ENCODE data around the gene C9orf50.
A peak's percentile ranks its signal among the peaks of the same experiment; 100 is the strongest.

- TF ChIP-seq, protein P1, sequence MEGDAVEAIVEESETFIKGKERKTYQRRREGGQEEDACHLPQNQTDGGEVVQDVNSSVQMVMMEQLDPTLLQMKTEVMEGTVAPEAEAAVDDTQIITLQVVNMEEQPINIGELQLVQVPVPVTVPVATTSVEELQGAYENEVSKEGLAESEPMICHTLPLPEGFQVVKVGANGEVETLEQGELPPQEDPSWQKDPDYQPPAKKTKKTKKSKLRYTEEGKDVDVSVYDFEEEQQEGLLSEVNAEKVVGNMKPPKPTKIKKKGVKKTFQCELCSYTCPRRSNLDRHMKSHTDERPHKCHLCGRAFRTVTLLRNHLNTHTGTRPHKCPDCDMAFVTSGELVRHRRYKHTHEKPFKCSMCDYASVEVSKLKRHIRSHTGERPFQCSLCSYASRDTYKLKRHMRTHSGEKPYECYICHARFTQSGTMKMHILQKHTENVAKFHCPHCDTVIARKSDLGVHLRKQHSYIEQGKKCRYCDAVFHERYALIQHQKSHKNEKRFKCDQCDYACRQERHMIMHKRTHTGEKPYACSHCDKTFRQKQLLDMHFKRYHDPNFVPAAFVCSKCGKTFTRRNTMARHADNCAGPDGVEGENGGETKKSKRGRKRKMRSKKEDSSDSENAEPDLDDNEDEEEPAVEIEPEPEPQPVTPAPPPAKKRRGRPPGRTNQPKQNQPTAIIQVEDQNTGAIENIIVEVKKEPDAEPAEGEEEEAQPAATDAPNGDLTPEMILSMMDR (conservative IDR thresholded peaks at IDR 0.05; ENCODE audit: low read depth in 2 of 2), result no peak
- no peak for TF ChIP-seq CREB1 (CRISPR knock-in tag; IDR thresholded peaks at IDR 0.05; ENCODE audit: low read depth)
- TF ChIP-seq EZH2 (IDR thresholded peaks at IDR 0.05; ENCODE audit: low read depth, unreplicated experiment), result no peak
- no peak for TF ChIP-seq EZH2phosphoT487 (IDR thresholded peaks at IDR 0.05; ENCODE audit: unreplicated experiment)
- TF ChIP-seq, protein P2, sequence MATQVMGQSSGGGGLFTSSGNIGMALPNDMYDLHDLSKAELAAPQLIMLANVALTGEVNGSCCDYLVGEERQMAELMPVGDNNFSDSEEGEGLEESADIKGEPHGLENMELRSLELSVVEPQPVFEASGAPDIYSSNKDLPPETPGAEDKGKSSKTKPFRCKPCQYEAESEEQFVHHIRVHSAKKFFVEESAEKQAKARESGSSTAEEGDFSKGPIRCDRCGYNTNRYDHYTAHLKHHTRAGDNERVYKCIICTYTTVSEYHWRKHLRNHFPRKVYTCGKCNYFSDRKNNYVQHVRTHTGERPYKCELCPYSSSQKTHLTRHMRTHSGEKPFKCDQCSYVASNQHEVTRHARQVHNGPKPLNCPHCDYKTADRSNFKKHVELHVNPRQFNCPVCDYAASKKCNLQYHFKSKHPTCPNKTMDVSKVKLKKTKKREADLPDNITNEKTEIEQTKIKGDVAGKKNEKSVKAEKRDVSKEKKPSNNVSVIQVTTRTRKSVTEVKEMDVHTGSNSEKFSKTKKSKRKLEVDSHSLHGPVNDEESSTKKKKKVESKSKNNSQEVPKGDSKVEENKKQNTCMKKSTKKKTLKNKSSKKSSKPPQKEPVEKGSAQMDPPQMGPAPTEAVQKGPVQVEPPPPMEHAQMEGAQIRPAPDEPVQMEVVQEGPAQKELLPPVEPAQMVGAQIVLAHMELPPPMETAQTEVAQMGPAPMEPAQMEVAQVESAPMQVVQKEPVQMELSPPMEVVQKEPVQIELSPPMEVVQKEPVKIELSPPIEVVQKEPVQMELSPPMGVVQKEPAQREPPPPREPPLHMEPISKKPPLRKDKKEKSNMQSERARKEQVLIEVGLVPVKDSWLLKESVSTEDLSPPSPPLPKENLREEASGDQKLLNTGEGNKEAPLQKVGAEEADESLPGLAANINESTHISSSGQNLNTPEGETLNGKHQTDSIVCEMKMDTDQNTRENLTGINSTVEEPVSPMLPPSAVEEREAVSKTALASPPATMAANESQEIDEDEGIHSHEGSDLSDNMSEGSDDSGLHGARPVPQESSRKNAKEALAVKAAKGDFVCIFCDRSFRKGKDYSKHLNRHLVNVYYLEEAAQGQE (IDR thresholded peaks at IDR 0.05; ENCODE audit: unreplicated experiment), result no peak
- TF ChIP-seq POLR2AphosphoS5 (IDR thresholded peaks at IDR 0.05; ENCODE audit: low read depth), result 0 out of 2 replicates have a peak, but pooled peaks have one; percentile 1
- TF ChIP-seq, protein P3, sequence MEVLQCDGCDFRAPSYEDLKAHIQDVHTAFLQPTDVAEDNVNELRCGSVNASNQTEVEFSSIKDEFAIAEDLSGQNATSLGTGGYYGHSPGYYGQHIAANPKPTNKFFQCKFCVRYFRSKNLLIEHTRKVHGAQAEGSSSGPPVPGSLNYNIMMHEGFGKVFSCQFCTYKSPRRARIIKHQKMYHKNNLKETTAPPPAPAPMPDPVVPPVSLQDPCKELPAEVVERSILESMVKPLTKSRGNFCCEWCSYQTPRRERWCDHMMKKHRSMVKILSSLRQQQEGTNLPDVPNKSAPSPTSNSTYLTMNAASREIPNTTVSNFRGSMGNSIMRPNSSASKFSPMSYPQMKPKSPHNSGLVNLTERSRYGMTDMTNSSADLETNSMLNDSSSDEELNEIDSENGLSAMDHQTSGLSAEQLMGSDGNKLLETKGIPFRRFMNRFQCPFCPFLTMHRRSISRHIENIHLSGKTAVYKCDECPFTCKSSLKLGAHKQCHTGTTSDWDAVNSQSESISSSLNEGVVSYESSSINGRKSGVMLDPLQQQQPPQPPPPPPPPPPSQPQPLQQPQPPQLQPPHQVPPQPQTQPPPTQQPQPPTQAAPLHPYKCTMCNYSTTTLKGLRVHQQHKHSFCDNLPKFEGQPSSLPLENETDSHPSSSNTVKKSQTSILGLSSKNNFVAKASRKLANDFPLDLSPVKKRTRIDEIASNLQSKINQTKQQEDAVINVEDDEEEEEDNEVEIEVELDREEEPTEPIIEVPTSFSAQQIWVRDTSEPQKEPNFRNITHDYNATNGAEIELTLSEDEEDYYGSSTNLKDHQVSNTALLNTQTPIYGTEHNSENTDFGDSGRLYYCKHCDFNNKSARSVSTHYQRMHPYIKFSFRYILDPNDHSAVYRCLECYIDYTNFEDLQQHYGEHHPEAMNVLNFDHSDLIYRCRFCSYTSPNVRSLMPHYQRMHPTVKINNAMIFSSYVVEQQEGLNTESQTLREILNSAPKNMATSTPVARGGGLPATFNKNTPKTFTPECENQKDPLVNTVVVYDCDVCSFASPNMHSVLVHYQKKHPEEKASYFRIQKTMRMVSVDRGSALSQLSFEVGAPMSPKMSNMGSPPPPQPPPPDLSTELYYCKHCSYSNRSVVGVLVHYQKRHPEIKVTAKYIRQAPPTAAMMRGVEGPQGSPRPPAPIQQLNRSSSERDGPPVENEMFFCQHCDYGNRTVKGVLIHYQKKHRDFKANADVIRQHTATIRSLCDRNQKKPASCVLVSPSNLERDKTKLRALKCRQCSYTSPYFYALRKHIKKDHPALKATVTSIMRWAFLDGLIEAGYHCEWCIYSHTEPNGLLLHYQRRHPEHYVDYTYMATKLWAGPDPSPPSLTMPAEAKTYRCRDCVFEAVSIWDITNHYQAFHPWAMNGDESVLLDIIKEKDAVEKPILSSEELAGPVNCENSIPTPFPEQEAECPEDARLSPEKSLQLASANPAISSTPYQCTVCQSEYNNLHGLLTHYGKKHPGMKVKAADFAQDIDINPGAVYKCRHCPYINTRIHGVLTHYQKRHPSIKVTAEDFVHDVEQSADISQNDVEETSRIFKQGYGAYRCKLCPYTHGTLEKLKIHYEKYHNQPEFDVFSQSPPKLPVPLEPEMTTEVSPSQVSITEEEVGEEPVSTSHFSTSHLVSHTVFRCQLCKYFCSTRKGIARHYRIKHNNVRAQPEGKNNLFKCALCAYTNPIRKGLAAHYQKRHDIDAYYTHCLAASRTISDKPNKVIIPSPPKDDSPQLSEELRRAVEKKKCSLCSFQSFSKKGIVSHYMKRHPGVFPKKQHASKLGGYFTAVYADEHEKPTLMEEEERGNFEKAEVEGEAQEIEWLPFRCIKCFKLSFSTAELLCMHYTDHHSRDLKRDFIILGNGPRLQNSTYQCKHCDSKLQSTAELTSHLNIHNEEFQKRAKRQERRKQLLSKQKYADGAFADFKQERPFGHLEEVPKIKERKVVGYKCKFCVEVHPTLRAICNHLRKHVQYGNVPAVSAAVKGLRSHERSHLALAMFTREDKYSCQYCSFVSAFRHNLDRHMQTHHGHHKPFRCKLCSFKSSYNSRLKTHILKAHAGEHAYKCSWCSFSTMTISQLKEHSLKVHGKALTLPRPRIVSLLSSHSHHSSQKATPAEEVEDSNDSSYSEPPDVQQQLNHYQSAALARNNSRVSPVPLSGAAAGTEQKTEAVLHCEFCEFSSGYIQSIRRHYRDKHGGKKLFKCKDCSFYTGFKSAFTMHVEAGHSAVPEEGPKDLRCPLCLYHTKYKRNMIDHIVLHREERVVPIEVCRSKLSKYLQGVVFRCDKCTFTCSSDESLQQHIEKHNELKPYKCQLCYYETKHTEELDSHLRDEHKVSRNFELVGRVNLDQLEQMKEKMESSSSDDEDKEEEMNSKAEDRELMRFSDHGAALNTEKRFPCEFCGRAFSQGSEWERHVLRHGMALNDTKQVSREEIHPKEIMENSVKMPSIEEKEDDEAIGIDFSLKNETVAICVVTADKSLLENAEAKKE (CRISPR knock-in tag; IDR thresholded peaks at IDR 0.05), result no peak
- TF ChIP-seq NANOG (IDR thresholded peaks at IDR 0.05; ENCODE audit: borderline replicate concordance), result no peak
- no peak for TF ChIP-seq JUNB (IDR thresholded peaks at IDR 0.05; ENCODE audit: unreplicated experiment)
- TF ChIP-seq STAT1 (IDR thresholded peaks at IDR 0.05; ENCODE audit: unreplicated experiment), result no peak
Observed at GRCh38 chr9:129637102-129637501, 16.2 kb upstream of the C9orf50 start.

All from GM23338 (cell line).